Uterus (tissue), 2 donors: ENCODE results near the gene PTPN11.

Experiments used
- POLR2A ChIP-seq, 2 donors: fragments of 450-650 bp; IDR thresholded peaks; one replicate each; pipeline ENCODE4 v1.6.1; 2016; ENCODE audit warnings: antibody characterized with exemption in 2 of 2, mild to moderate bottlenecking in 1 of 2, moderate library complexity in 1 of 2
- TF ChIP-seq, protein P1 (sequence below), 4 experiments: fragments of 200-600 bp in 2 of 4; fragments of 450-650 bp in 2 of 4; sonication (generic) in 2 of 4; IDR thresholded peaks; one replicate each; pipeline ENCODE4 v1.5.1; 2016 to 2019; ENCODE audit warnings: antibody characterized with exemption in 4 of 4, mild to moderate bottlenecking in 2 of 4, moderate library complexity in 1 of 4

DNA sequence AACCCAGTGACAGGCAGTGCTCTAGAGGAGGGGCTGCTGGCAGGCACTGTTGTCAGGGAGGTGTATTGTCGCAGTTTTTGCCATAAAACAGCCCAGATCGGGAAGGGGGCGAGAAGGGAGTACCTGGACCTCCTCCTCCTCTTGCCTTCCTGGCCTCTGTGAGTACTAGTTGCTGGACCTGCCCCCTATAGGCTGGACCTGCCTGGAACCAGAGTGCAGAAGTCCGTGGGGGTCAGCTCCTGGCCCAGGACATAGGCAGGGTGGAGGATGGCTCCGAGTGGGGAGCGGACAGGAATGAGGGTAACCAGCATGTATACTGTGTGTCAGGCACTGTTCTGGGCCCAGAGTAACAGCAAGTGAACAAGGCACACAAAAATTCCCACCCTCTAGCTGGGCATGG lies 116.3 kb downstream of the PTPN11 start:
- TF ChIP-seq POLR2A (IDR thresholded peaks at IDR 0.05), result no peak
- TF ChIP-seq, protein P1, sequence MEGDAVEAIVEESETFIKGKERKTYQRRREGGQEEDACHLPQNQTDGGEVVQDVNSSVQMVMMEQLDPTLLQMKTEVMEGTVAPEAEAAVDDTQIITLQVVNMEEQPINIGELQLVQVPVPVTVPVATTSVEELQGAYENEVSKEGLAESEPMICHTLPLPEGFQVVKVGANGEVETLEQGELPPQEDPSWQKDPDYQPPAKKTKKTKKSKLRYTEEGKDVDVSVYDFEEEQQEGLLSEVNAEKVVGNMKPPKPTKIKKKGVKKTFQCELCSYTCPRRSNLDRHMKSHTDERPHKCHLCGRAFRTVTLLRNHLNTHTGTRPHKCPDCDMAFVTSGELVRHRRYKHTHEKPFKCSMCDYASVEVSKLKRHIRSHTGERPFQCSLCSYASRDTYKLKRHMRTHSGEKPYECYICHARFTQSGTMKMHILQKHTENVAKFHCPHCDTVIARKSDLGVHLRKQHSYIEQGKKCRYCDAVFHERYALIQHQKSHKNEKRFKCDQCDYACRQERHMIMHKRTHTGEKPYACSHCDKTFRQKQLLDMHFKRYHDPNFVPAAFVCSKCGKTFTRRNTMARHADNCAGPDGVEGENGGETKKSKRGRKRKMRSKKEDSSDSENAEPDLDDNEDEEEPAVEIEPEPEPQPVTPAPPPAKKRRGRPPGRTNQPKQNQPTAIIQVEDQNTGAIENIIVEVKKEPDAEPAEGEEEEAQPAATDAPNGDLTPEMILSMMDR (IDR thresholded peaks at IDR 0.05), result no peak
